Stimulated activated CD8-positive, alpha-beta memory T cell treated with anti-CD3 and anti-CD28 coated beads, Interleukin-4, amount 100 ng/mL, for 1 hour (primary cell): ENCODE data around the gene SMIM26.
"Not testable (repeated sequence)": the region's sequence is repeated elsewhere in the genome, so short reads cannot be mapped to it uniquely, and the experiment has no call there.

ENCODE experiments used
- DNase-seq, 2 donors: peaks; one replicate each; pipeline ENCODE4 v3.0.0-alpha.2; 2020; ENCODE audit warnings: low read depth in 2 of 2, low spot score in 1 of 2

The SMIM26 gene, protein sequence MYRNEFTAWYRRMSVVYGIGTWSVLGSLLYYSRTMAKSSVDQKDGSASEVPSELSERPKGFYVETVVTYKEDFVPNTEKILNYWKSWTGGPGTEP

DNA sequence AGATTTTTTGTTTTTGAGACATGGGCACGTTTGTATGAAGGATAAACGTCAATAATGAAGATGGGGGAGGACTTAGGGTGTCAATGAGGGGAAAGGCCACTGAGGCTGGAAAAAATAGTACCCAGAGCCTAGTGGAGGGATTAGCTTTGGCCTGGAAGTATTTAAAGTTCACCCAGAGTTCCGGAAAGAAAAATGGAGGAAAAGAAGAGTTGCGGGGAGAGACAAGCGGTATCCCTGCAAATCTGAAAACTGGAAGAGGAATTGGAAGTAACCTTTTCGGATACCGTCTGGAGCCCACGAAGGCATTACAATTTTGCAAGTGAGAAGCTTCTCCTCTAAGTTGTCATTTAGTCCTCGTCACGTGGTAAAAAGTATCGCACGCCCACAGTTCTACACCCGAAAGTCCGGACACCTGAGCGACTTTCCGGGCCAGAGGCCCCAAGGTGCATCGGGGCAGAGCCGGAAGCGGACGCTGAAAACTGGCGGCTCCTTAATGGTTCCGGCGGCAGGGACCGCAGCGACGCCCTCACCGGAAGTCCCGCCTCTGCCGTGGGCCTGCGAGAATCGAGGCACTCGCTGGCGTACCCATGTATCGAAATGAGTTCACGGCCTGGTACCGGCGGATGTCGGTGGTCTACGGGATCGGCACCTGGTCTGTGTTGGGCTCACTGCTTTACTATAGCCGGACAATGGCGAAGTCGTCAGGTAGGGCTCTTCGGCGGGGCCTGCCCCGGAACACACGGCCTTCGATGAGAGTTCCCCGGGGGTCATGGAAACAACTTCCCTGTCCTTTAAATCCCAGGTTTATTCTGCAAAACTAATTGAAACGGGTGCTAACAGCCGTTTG lies at the start of gene SMIM26:
TSS of gene SMIM26 (plus strand) at position 541 of the 847 bp plus-strand sequence. CDS start at position 588, 47 bp downstream.
- DNase-seq = peak; percentile 78 to 87

DNA sequence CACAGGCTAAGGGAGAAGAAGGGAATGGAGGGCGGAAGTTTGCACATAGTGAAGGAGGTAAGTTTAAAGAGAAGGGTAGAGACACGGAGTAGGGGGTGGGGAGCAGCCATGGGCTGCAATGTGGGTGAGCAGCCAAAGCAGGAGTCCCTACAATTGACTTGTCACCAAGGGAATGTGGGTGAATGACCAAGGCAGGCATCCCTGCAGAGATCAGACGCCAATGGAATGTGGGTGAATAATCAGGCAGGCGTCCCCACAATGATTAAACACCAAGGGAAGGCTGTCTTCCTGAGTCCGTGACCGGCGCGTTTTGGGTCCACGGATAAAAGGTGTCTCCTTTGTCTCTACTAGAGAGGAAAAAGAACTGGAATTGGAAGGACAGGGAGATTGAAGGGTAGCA lies 45.2 kb upstream of the SMIM26 start:
- not testable (repeated sequence) for DNase-seq

DNA sequence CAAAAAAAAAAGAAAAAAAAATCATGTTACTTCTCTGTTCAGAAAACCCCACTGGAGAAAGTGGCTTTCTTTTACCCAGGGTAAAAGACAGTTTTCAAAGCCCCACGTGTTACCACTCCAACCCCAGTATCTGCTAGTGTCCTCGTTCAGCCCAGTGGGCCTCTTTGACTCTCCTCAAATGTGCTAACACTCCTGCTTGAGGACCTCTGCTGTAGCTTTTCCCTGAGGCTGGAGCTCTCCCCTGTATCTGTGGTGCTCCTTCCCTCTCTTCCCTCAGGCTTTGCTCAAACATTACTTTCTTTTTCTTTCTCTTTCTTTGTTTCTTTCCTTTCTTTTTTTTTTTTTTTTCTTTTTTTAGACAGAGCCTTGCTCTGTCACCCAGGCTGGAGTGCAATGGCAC lies 44.2 kb upstream of the SMIM26 start:
- DNase-seq = no peak

DNA sequence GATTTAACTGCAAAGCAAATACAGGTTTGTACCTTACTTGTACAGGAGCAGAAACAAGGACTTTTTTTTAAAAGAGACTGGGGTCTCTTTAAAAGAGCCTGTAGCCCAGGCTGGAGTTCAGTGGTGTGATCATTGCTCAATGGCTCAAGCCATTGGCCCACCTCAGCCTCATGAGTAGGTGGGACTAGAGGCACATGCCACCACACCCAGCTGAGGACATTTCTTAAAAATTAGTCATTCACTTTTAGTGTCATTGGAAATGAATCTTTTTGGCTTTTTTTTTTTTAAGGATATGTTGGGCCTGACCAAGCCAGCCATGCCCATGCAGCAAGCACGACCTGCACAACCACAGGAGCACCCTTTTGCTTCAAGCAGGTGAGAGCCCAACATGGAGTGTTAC lies 42.6 kb upstream of the SMIM26 start:
- no peak for DNase-seq

DNA sequence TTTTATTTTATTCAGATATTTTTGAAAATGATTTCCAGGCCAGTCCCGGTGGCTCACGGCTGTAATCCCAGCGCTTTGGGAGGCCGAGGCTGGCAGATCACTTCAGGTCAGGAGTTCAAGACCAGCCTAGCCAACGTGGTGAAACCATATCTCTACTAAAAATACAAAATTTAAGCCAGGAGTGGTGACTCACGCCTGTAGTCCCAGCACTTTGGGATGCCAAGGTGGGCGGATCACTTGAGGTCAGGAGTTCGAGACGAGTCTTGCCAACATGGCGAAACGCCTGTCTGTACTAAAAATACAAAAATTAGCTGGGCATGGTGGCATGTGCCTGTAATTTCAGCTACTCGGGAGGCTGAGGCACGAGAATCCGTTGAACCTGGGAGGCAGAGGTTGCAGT lies 40.5 kb upstream of the SMIM26 start:
- DNase-seq = not testable (repeated sequence)

DNA sequence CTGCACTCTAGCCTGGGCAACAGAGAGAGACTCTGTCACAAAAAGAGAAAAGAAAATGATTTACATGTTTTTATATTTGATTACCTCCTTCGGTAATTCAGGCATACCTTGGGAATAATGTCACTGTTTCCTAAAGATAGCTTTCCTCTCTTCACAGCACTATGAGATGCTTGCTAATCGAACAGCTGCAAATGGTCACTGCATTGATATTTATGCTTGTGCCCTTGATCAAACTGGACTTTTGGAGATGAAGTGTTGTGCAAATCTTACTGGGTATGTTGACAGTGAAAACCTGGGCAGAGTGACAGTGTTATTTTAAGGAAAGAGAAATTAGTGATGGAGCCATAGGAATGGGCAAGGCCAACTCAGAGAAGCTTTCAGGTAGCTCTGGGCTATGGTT lies 39.9 kb upstream of the SMIM26 start:
- DNase-seq = no peak

DNA sequence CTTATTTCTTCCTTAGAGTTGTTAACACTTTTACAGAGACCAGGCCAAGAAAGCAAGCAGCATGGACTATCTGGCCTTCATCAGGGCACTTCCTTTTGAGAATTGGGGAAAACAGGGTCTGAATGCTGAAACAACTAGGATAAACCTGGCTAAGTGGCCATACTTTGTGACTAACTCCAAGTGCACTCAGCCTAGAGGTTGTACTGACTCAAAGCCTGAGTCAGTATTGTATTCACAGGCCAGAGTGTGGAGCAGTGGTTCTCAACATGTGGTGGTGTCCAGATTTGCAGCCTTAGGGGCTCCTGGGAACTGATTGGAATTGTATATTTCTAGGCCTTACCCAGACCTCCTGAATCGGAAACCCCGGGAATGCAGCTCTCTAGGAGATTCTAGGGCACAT lies 39.4 kb upstream of the SMIM26 start:
- no peak for DNase-seq

DNA sequence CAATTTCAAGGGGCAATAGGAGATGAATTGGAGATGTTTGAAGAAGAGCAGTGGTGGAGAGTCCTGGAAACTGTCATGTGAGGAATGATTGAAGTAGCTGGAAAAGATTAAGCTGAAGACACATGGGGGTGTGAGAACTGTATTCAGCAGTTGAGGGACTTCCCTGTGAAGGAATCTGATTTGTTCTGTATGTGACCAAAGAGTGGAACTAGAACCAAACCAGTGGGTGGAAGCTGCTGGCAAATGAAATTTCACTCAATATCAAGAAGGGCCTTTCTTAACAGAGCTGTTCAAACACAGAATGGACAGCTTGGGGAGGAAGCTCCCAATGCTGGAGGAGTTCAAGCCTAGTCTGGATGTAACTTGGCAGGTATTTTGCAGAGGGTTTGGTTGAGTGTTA lies 38.2 kb upstream of the SMIM26 start:
- DNase-seq = no peak

DNA sequence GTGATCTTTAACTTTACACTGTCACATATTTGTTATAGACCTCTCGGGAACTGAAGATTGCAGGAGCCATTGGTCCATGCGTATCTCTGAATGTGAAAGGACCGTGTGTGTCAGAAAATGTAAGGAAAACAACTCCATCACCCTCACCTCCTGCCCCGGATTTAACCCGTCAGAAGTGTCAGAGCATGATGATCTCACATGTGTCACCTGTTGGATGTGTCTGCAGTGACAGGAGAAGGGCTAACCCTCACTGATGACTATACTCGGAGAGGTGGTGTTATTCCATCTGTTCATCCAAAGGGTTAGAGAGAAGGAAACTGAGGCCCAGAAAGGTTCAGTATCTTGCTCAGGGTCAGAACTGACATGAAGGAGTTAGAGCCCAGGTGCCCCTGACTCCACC lies 34.6 kb upstream of the SMIM26 start:
- no peak for DNase-seq

DNA sequence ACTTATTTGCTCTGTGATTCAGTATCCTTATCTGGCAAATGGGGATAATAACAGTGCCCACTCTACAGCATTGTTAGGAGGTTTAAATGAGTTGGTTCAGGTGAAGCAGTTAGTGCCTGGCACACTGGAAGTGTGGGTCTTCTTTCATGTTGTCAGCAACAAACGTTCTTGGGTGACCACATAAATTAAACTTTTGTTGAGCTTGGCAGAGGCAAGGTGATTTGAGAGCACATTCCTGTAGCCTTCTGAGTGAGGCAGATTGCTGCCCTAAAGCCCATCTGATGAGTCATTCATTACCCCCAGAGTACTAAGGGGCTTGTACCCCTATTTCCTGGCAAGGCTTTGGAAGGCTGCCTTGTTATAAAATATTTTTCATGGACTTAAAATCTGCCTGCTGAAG lies 33.7 kb upstream of the SMIM26 start:
- DNase-seq = no peak

DNA sequence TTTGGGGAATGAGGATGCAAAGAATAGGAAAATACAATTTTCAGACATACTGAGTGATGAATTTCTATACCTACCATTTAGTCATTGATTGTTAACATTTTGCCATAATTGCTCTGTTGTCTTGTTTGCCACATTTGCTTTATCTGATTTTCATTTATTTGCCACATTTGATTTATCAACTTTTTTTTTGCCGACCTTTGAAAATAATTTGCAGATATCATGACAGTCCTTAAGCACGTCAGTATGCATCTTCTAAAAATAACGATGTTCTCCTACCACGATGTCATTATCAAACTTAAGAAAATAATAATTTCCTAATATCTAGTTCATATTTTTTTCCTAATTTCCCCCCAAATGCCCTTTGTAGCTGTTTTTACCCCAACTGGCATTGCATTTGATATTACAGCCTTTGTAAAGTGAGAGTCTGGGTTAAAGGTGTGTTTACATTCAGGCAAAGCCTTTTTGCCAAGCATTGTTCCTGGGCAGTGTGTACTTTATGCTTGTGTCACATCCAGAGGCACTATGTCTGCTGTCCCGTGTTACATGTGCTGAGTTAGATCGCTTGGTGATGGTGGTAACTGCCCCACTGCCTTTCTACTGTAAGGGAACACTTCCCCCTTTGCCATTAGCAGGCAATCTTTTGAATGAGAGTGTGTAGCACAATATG lies 33.1 kb upstream of the SMIM26 start:
- no peak for DNase-seq

DNA sequence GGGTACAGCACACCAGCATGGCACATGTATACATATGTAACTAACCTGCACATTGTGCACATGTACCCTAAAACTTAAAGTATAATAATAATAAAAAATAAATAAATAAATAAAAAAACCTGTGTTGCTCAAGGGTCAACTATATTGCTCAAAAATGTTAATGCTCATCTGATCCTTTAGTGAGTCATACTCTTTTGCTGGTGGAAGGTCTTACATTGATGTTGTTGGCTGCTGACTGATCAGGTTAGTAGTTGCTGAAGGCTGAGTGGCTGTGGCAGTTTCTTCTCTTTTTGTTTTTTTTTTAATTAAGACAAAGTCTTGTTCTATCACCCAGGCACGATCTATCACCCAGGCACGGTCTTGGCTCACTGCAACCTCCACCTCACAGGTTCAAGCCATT lies 29.6 kb upstream of the SMIM26 start:
- DNase-seq = no peak

DNA sequence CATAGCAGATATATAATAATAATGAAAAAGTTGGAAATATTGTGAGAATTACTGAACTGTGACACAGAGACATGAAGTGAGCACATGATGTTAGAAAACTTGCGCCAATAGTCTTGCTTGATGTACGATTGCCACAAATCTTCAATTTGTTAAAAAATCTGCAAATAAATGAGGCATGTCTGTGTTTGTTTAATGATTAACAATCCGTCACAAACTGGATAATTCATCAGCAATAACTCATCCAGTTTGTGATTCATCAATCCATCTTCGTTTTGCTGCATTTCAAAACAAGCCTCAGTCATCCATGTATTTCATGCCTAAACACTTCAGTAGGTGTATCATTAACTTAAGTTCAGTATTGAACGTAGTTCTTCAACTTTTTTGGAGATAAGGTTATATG lies 25.5 kb upstream of the SMIM26 start:
- no peak for DNase-seq

DNA sequence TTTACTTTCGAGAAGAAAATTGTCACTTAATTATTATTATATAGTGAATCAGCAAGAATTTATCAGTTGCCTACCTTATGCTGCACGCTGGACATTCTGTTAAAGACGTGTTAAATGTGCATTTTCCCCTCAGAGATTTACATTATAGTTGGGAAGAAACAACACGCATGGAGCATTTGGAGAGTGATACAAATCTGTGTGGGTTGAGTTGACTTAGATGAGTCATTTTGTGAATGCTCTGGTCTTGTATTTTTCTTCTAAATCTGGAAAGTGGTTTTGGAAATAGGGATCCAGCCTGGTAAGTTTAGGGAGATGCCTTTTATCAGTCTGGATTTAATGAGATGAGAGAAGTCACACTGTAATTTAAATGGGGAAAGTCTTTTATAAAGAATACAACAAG lies 24.0 kb upstream of the SMIM26 start:
- DNase-seq = no peak

DNA sequence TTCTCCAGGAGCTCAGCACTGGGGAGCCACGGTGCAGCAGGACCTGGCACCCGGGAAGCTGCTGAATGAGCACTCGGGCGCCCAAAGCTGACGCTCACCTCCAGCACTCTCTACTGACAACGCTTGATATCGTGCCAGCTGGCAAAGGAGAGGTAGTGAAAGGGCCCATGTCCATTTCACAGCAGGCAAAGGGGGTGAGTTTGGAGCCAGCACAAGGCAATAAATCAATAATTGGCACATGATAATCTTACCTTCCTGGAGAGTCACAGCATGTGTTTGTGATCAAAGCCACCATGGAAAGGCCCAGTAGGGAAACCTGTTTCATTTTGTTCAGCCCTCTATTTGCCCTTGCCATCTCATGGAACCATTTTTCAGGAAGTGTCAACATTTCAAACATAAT lies 23.3 kb upstream of the SMIM26 start:
- DNase-seq = no peak

DNA sequence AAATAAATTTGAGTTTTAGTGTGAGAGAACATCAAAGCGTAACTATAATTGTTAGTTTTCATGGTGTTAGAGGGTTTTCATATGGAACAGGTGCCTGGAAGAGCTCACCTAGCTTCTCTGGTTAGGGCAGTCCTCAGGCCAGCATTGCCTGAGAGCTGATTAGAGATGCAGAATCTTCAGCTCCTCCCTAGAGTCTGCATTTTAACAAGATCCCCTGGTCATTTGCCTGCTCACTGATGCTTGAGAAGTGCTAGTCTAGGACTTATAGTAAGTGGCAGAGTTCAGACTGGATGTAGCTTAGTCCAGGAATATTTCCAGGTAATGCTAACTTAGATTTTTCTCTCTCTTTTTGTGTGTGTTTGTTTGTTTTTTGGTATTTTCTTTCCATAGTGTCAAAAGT lies 21.7 kb upstream of the SMIM26 start:
- DNase-seq = no peak

DNA sequence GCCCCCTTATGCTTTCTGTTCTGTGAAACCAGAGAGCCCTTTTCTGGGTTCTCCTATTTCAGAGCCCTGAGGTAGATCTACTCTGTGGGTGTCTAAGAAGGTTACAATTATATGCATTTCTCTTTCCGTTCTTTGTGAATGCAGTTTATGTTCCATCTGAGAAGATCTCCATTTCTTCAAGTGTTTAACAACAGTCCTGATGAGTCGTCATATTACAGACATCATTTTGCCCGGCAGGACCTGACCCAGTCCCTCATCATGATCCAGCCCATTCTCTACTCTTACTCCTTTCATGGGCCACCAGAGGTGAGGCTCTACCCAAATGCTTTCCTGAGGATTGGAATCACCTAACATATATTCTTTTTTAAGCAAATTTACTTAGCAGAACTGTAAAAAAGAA lies 18.8 kb upstream of the SMIM26 start:
- no peak for DNase-seq

DNA sequence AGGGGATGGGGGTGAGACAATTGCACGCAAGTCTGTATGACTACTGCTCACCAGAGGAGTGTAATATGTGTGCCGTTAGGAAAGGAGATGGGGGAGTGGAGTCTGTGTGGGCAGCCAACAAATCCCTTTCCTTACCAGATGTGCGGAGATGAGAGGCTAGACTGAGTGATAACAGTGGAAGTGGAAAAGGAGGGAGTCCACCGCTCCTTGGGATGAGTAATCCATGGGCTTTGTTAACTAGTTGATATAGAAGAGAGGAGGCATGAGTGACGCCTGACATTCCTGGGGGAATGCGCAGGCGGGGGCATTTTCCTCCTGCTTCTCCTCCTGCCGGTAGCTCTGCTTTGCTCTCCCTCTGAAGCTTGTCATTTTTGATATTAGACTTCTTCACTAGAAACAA lies 13.5 kb upstream of the SMIM26 start:
- no peak for DNase-seq

DNA sequence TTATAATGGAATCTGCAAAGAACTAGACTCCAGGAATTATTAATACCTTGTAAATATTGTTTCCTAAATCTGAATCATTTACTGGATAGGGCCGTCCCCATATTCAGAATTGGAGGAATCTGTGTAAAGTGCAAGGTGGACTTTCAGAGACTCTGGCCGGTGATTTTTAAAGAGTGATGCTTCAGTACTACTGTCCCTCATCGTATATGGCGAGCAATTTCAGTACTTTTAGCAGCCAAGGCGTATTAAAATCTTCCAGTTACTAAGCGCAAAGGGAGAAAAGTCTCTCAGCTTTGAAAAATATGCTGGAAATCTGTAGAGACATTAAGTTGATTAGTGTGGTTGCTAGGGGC lies 483 bp downstream of the SMIM26 start:
- no peak for DNase-seq

DNA sequence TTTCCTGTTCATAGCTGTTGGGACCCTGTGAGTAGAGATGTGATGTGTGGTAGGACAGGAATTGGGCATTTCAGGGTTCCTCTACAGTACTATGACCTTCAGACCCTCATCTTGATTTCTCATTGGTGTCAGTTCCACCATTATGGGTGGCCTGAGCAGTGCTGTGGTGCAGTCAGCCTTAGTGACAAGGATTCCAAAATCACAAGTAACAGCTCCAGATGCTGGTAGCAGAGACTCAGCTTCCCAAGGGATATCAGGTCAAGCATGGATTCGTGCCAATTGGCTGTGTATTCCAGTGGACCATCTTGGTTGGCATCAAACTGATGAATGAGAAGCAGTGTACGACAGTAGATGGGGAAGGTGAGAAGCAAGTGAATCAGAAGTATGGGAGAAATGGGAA lies 3.8 kb downstream of the SMIM26 start:
- DNase-seq = no peak

DNA sequence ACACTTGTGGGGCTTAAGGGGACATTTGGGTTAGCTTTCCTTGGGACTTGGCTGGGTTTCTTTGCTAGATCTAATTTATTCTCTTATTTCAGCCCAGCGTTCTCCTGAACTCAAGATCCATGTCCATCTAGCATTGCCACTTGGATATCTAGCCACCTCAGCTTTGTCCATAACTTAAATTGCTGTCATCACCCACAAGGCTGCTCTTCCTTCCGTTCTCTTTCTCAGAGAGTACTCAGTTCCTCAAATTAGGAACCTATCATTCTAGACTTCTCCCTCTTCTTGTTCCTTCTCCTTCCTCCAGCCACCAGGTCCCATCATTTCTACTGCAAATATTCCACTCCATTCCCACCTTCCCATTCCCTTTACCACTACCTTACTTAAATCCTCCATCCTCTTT lies 4.3 kb downstream of the SMIM26 start:
- no peak for DNase-seq

DNA sequence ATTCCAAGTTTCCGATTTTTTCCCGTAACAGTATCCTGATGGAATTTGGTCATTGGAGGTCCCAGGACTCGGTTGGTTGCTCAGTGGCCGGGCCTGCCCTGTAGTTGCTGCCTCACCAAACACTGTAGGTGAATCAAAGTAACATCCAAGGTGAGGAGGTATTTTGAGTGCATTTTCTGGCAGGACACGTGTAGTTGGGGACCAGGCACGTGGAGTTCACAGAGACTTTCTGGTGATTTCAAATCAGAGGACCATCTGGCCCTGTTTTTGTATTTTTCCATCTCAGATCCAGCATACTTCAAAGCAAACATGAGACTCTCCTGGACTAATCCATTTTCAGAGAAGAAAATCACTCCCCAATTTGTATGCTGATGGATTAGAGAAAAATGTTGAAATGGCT lies 10.7 kb downstream of the SMIM26 start:
- no peak for DNase-seq

DNA sequence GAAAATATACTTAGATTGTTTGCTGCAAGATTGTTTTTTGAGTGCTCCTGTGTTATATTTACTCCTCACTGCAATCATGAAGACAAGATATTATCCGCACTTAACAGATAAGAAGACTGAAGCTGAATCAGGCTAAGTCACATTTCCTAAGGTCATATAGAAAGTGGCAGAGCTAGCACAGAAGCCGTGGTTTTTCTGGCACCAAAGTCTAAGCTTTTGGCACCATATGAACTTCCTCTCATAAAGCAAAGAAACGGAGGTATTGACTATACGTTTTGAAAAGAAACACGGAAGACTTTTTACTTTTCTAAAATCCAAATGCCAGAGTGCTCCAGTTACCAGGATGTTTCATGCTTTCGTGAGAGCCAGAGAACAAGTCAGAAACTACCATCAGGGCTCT lies 11.3 kb downstream of the SMIM26 start:
- DNase-seq = no peak
